GM18909 (cell line): ENCODE measurements around the gene COL4A1.

Experiments
- ATAC-seq: cut with Tn5 transposase; IDR thresholded peaks from one replicate; pipeline ENCODE4 v1.9.1; 2021; ENCODE audit warnings: mild to moderate bottlenecking; ENCODE audit not compliant: unreplicated experiment, poor library complexity

COL4A1 gene

DNA sequence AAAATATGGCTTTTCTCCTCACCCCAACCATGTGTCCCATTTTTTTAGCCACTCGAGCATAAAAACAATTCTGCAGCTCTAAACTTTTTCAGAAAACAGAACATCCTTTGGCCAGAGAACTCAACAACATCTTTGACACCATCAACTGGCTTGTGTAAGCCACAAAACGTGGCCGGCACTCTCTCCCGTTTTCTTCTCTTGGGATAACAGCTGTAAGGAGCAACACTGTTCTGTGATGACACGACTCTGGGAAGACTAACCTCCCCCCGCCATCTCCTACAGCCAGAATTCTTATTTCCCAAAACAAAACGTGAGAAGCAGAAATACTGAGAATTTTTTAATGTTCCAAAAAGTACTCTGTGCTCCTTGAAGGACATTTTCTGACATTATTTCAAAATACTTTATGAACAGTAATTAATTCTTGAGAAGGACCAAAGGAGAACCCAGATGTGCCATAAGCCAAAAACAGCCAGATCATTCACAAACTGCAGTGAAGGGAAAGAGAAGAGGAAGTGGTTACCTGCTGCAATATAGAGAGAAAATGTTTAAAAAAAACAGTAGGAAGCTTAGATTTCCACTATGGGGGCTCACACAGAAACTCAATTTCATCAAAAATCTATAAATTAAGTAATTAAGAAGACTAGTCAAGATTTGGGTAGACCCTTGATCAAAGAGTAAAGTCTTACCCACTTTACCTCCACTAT lies 25.8 kb downstream of the COL4A1 start:
- no peak for ATAC-seq

- ATAC-seq, result no peak
These were observed 26.6 kb downstream of the COL4A1 start for GRCh38 chr13:110280231-110280813.

- ATAC-seq, result no peak
These were observed 27.3 kb downstream of the COL4A1 start for GRCh38 chr13:110279684-110280083.

GRCh38 chr13:110278859-110279258 lies 28.1 kb downstream of the COL4A1 start:
- ATAC-seq, result no peak

DNA sequence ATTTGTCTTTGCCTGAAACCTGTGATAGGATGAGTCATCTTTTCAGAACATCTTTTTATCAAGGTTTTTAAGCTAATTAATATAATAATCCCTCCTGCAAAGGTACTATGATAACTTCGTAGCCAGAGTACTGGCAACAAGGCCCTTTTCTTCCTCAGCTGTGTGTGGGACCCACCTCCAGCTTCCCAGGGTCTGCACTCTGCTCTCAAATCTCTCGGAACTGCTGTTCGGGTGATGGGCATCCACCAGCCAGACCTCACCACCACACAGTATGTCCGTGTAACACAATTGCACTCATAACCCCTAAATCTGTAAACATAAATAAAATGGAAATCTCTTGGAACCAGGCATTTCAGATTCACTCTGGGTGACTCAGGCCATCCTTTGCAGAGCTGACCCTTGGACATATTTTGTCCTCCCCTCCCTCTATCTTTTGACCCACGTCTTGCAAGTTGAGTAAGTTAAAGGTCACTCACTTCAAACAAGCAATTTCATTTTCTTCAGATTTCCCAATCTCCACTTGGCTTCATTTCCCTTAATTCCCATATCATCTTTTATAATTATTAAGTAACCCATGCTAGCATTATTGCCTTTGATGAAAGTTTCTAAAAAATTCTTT lies 29.5 kb downstream of the COL4A1 start:
- no peak for ATAC-seq

- ATAC-seq, result no peak
These were observed 30.4 kb downstream of the COL4A1 start for GRCh38 chr13:110276553-110276950.

DNA sequence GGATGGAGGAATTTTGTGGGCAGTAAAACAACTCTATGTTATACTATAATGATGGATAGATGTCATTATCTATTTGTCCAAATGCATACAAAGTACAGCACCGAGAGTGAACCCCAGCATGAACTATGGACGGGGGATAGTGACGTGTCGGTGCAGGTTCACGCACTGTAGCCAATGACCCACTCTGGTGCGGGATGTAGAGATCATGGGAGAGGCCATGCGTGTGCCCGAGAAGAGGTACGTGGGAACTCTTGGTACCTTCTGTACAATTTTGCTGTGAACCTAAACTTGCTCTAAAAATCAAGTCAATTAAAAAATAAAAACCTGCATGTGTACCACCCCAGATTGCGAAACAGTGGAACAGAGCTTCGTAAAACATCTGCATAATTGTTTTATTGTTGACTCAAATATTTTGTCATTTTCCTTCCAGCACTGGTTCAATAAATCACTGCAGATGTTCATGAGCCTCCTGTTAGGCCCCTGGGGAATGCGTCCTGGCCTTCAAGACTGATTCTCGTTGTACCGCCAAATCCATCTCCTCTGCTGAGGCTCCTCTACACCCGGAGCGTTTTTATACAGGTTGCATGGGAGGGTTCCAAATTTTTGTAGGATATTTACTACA lies 30.9 kb downstream of the COL4A1 start:
- no peak for ATAC-seq

GRCh38 chr13:110274687-110275086 lies 32.3 kb downstream of the COL4A1 start:
- ATAC-seq, result no peak

DNA sequence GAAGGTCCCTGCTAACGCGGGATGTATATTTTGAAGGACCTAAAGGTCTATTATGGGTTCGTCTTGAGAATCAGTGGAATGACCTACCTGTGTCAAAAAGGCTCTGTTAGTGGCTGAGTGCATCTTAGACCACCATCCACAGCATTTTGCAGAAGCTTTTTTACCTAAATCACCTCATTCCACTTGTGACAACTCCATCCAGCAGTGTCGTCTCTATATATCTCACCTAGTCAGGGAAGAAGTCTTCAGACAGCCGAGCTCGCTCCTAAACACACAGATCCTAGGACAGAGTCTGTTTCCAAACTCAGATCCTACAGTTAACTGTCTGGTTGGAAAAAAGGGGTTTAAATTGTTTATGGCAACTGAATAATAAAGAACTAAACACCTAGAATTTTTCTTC lies 33.7 kb downstream of the COL4A1 start:
- ATAC-seq, result no peak

DNA sequence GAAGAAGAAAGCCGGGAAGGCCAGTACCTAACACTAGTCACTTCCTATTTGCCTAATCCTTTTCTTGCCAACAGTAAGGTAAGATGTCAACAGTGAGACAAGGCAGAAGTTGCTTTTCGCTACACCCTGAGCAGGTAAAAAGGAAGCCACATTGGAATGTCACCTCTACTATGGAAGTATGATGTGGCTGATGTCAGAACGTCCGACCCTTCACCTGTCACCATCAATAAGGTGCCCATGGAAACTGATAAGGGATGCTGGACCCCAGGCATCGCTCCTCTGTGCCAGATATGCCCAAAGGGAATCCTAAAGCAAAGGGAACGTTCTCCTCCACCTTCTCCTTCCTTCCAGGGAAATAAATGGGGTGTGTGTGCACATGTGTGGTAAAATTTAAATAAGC lies 34.3 kb downstream of the COL4A1 start:
- ATAC-seq, result no peak

DNA sequence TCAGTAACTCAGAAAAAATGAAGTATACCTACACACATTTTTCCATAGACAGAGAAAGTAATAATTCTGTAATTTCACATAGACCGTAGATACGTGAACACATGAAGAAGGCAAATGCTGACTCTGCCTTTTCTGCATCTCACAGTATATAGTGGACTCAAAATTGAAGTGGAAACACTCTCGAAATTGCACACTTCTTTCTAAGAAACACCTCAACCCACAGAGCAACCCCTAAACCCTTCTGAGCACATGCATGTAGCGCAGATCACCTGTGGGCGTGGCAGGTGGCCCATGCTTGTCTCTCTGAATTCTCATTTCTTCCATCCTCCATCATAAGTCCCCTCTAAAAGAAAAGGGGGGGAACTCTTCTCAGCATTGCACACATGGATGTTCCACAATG lies 34.7 kb downstream of the COL4A1 start:
- no peak for ATAC-seq

DNA sequence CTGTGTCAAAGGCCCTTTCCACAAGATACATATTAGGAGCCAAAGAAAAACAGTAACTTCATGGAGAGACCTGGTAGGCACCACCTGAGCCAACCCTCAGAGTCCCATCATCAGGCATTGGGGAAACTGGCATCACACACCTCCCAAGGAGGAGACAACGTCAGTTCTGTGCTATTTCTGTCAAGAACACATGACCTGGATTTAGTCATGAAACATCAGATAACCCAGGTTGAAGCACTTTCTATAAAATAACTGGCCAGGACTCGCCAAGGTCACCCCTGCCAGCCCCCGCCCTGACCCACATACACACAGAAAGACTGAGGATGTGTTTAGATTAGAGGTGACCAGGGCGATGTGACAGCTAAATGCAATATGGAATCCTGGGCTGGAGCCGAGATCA lies 35.6 kb downstream of the COL4A1 start:
- ATAC-seq, result no peak

DNA sequence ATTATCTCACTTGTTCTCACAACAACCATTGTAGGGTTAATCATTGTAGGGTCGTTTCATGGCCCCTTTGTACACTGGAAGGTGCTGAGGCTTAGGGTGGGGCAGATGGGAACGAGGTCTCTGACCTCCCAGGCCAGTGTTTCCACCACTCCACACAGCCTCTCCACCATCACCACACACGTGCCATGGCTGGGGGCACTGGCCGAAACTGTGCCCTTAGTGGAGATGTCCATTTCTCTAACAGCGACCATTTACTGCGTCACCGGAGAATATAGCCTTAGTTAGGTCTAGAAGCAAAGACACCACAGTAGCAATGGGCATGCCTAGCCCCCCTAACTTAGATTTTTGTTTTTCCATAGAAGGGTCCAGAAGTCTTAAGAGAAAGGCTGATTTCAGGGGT lies 36.5 kb downstream of the COL4A1 start:
- ATAC-seq, result no peak

DNA sequence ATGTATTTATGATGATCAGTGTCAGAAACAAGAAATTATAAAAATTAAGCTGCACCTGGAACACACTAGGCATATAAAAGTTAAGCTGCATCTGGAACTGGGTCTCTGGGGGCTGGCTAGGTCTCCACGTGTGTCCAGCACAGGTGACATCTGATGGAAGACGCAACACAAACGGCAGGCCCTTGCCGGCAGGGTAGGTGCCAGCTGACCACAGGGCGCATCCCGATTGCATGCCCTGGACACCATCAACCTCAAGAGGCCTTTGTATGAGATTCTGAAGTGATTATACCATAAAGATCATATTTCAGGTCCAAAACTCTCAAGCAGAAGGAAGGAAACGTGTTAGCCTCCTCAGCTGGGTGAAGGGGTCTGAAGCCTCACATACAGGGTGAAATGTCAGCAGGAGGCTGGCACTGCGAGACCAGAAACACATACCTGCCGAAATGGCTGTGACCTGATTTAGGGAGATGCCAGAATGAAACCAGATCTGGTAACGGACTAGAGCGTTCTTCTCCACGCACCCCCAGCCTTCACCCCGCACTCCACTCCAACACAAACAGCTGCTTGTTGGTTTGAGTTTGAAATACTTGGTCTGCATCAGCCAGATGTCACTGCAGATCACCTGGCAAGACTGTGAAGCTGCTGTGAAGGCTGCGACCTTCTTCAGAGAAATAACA lies 37.3 kb downstream of the COL4A1 start:
- ATAC-seq, result no peak

DNA sequence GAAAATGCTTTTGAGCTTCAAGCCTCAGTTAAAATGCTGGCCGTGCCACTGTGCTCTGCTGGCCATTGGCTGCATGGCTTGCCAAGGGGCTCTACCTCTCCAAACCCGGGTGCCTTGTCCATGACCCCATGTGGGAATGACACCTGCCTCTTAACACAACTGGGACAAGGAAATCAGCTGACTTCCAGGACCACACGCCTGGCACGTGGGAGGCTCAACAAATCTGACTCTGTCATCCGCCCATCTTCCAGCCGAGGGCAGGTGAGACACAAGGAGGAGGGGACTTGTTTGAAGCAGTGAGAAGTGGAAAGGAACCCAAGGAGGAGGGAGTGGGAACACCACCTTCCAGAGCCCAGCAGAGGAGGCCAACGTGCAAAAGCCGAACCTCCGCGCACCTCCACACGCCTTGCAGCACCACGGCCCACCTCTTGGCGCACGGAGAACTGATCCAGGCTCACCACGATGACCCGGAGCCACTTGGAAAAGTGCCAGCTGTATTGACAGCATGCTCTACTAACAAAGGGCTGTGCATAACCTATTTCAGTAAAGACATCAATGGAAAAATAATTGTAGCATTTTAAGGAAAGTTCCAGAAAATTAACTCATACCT lies 38.3 kb downstream of the COL4A1 start:
- no peak for ATAC-seq

DNA sequence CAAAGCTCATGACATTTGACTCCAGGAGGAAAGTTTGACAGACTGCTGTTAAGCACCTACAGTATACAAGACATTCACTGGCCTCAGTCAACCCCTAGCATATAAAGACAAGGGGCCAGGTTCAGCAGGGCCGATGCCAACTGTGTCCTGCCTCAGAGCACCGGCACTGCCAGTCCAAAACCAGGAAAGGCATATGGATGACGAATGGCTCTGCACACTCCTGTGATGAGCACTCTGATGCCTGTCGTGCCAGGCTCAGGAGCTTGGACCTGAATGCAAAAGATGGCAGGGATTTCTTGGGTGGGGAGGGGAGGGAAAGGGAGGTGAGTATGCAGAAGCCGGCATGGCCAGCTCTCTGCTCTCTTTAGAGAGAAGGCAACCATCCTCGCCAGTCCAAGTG lies 38.9 kb downstream of the COL4A1 start:
- ATAC-seq, result no peak

DNA sequence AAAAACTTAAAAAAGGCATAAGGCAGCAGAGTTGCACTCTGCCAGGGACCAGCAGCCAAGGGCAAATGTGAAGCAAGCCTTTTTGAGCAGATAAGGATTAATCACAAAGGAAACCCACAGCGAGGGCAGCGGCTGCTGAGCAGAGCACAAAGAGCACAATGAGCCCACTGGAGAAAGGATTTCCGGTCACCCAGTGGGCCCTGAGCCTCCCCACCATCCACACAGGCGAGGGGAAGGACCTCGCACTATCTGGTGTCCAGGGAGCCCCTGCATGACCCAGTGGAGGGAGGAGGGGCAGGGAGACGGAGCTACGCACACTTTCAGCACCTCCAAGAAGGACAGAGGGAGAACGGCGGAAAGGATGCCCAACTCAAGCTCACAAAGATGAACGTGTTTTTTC lies 40.0 kb downstream of the COL4A1 start:
- no peak for ATAC-seq

- no peak for ATAC-seq
These were observed 40.5 kb downstream of the COL4A1 start for GRCh38 chr13:110266431-110266809.

GRCh38 chr13:110265682-110266430 lies 41.1 kb downstream of the COL4A1 start:
- ATAC-seq, result no peak

- no peak for ATAC-seq
These were observed 41.6 kb downstream of the COL4A1 start for GRCh38 chr13:110265341-110265681.
